Neuronal stem cell (in vitro differentiated cells): ENCODE measurements around the gene SIAE.

ENCODE experiments used
- DNase-seq: peaks from one replicate; pipeline ENCODE4 v3.0.0-alpha.2; 2013; ENCODE audit warnings: low spot score
- H2AFZ ChIP-seq: one replicate; pipeline ENCODE4 v1.6.1; 2013; ENCODE audit warnings: mild to moderate bottlenecking, low read length, inconsistent platforms
- H2AK5ac ChIP-seq: 2 replicates; pipeline ENCODE4 v1.6.1; 2013; ENCODE audit warnings: low read depth, mild to moderate bottlenecking, inconsistent platforms, low read length, moderate library complexity, mixed read lengths
- H2BK120ac ChIP-seq: 2 replicates; pipeline ENCODE4 v1.6.1; 2013; ENCODE audit warnings: low read depth, mild to moderate bottlenecking, inconsistent platforms, low read length, moderate library complexity, mixed read lengths
- H2BK12ac ChIP-seq: one replicate; pipeline ENCODE4 v1.6.1; 2013; ENCODE audit warnings: low read length, inconsistent platforms
- H2BK15ac ChIP-seq: 2 replicates; pipeline ENCODE4 v1.6.1; 2013; ENCODE audit warnings: mild to moderate bottlenecking, low read length, inconsistent platforms, mixed read lengths
- H2BK5ac ChIP-seq: one replicate; pipeline ENCODE4 v1.6.1; 2013; ENCODE audit warnings: inconsistent platforms, mild to moderate bottlenecking, low read length, moderate library complexity
- H3K14ac ChIP-seq: one replicate; pipeline ENCODE4 v1.6.1; 2013; ENCODE audit warnings: low read length, inconsistent platforms
- H3K18ac ChIP-seq: 2 replicates; pipeline ENCODE4 v1.6.1; 2013; ENCODE audit warnings: low read length, inconsistent platforms
- H3K23ac ChIP-seq: 2 replicates; pipeline ENCODE4 v1.6.1; 2013; ENCODE audit warnings: low read depth, mild to moderate bottlenecking, mixed read lengths, low read length, inconsistent platforms; ENCODE audit not compliant: poor library complexity
- H3K27ac ChIP-seq: replicated peaks from 3 replicates; pipeline ENCODE4 v1.5.1; 2013; ENCODE audit warnings: low read length, inconsistent platforms
- H3K27me3 ChIP-seq, 3 experiments: 2 replicates each; pipeline ENCODE4 v1.6.1; 2013; ENCODE audit warnings: low read length in 3 of 3, mild to moderate bottlenecking in 2 of 3, inconsistent platforms in 1 of 3, low read depth in 1 of 3, mixed read lengths in 1 of 3, moderate library complexity in 1 of 3; ENCODE audit not compliant: control insufficient read depth in 3 of 3, insufficient read depth in 3 of 3
- H3K36me3 ChIP-seq, 2 donors: replicated peaks in 1 of 2; 2 replicates each; pipeline ENCODE4 v1.6.1; 2013; ENCODE audit warnings: low read length in 2 of 2; ENCODE audit not compliant: control insufficient read depth in 2 of 2, insufficient read depth in 2 of 2
- H3K4ac ChIP-seq: 2 replicates; pipeline ENCODE4 v1.6.1; 2013; ENCODE audit warnings: inconsistent platforms, mild to moderate bottlenecking, low read length, moderate library complexity
- H3K4me1 ChIP-seq, 2 donors: 1 replicate in 1 of 2; 2 replicates in 1 of 2; pipeline ENCODE4 v1.6.1; 2013; ENCODE audit warnings: low read length in 2 of 2, low read depth in 1 of 2; ENCODE audit not compliant: control insufficient read depth in 2 of 2, insufficient read depth in 1 of 2
- H3K4me2 ChIP-seq: one replicate; pipeline ENCODE4 v1.6.1; 2013; ENCODE audit warnings: mild to moderate bottlenecking, low read length, inconsistent platforms; ENCODE audit not compliant: insufficient read depth, poor library complexity, severe bottlenecking
- H3K4me3 ChIP-seq, 2 donors: 2 replicates each; pipeline ENCODE4 v1.5.1; 2013; ENCODE audit warnings: low read length in 2 of 2, mild to moderate bottlenecking in 2 of 2, inconsistent platforms in 1 of 2, moderate library complexity in 1 of 2
- H3K79me1 ChIP-seq: one replicate; pipeline ENCODE4 v1.6.1; 2013; ENCODE audit warnings: low read depth, mild to moderate bottlenecking, inconsistent platforms, low read length, moderate library complexity
- H3K9ac ChIP-seq: one replicate; pipeline ENCODE4 v1.6.1; 2013; ENCODE audit warnings: mild to moderate bottlenecking, low read depth, low read length, inconsistent platforms; ENCODE audit not compliant: poor library complexity
- H3K9me3 ChIP-seq, 2 donors: replicated peaks in 1 of 2; 2 replicates each; pipeline versions ENCODE3 to v1.6.1; 2013; ENCODE audit warnings: low read length in 2 of 2, mild to moderate bottlenecking in 2 of 2, inconsistent platforms in 1 of 2, low read depth in 1 of 2, mixed read lengths in 1 of 2, moderate library complexity in 1 of 2; ENCODE audit not compliant: control insufficient read depth in 2 of 2, insufficient read depth in 1 of 2
- H4K8ac ChIP-seq: one replicate; pipeline ENCODE4 v1.6.1; 2013; ENCODE audit warnings: low read depth, mild to moderate bottlenecking, inconsistent platforms, low read length, moderate library complexity
- H4K91ac ChIP-seq: one replicate; pipeline ENCODE4 v1.6.1; 2013; ENCODE audit warnings: low read length, low read depth, mild to moderate bottlenecking, inconsistent platforms; ENCODE audit not compliant: poor library complexity
- WGBS, 2 donors: extraction: QIAGEN DNeasy Blood & Tissue Kit; methylation state at CpG; one replicate each; pipeline ENCODE4 v1.1.7; 2013; ENCODE audit warnings: missing lambda C conversion rate in 2 of 2, mixed read lengths in 1 of 2; ENCODE audit not compliant: insufficient read length in 2 of 2, insufficient replicate concordance in 1 of 2; ENCODE audit errors: extremely low coverage in 2 of 2; 5-methylcytosine and 5-hydroxymethylcytosine counted together

SIAE gene

DNA sequence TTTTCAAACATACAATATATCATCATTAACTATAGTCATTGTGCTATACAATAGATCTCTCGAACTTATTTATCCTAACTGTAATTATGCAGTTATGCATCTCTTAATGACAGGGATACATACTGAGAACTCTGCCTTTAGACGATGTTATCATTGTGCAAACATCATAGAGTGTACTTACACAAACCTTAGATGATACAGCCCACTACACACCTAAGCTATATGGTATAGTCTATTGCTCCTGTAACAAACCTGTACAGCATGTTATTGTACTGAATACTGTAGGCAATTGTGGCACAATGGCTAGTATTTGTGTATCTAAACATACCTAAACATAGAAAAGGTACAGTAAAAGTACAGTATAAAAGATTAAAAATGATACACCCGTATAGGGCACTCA, 38.9 kb upstream of the SIAE start:
- no peak overlapping the region for H3K4ac ChIP-seq
- H3K4me1 ChIP-seq, result peaks cover 0 to under 1% of the 10 kb centered on the region in 2 donors
- no peak overlapping the region for H2AFZ ChIP-seq
- no peak overlapping the region for H2AK5ac ChIP-seq
- no peak overlapping the region for H3K18ac ChIP-seq
- no peak overlapping the region for H3K23ac ChIP-seq
- H3K27ac ChIP-seq, result no peak overlapping the region
- no peak overlapping the region for H4K8ac ChIP-seq
- peaks cover 3 to 4% of the 10 kb centered on the region in 2 donors for H3K9me3 ChIP-seq
- H3K79me1 ChIP-seq, result no peaks in the 10 kb centered on the region
- no peak overlapping the region for H3K9ac ChIP-seq
- no peak overlapping the region for H2BK120ac ChIP-seq
- peaks cover 0 to 16% (median 4%) of the 10 kb centered on the region in 3 experiments for H3K27me3 ChIP-seq
- H2BK12ac ChIP-seq, result no peak overlapping the region
- no peaks in the 10 kb centered on the region for H3K36me3 ChIP-seq
- H2BK5ac ChIP-seq, result no peak overlapping the region
- H3K4me2 ChIP-seq, result no peak overlapping the region
- H2BK15ac ChIP-seq, result no peak overlapping the region
- H3K4me3 ChIP-seq, result no peak overlapping the region
- H4K91ac ChIP-seq, result no peak overlapping the region
- DNase-seq, result no peak
- no CpG with 5 or more reads among the region's 3 CpGs for WGBS, 2 donors
- no peak overlapping the region for H3K14ac ChIP-seq

- Histone ChIP-seq H2AK5ac (no peak overlapping the region), H2BK120ac (no peak overlapping the region), H3K4me1 (no peaks in the 10 kb centered on the region), H3K27ac (no peak overlapping the region), H3K18ac (no peak overlapping the region), H4K8ac (no peak overlapping the region), H2BK12ac (no peak overlapping the region), H3K14ac (no peak overlapping the region), H3K9ac (no peak overlapping the region), H3K79me1 (no peaks in the 10 kb centered on the region), H2BK15ac (no peak overlapping the region), H3K4me2 (no peak overlapping the region), H3K9me3 (peaks cover 3 to 4% of the 10 kb centered on the region in 2 donors), H3K4me3 (peak overlapping the region in 1 of 2 donors; percentile 7), H2AFZ (peak overlapping the region; percentile 47), H4K91ac (no peak overlapping the region), H3K27me3 (no peaks in the 10 kb centered on the region), H3K36me3 (no peaks in the 10 kb centered on the region), H3K4ac (no peak overlapping the region), H2BK5ac (no peak overlapping the region), H3K23ac (no peak overlapping the region)
- no CpG with 5 or more reads among the region's 4 CpGs for WGBS, 2 donors
- no peak for DNase-seq
Observed at GRCh38 chr11:124707829-124708228, 34.3 kb upstream of the SIAE start.

DNA sequence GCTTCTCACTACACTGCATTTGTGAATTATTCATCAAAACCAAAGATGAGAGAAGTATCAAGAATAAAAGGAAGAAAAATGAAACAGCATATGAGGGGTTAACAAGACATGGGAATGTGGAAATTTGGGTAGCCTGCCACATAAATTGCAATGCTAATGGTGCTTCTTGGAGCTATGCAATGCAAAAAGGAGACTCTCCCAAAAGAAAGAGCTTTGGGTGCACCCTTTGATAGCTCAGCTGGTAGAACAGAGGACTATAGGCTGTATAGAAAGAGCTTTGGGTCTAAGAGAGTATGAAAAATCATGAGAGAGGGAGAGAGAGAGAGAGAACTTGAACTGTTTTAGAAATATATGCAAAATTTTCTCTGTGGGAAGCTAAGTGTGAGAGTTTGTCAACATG, 26.5 kb upstream of the SIAE start:
- no peaks in the 10 kb centered on the region for H3K4me1 ChIP-seq
- H3K14ac ChIP-seq, result no peak overlapping the region
- no peak overlapping the region for H3K9ac ChIP-seq
- H3K4me2 ChIP-seq, result no peak overlapping the region
- no peak overlapping the region for H2BK12ac ChIP-seq
- no peak overlapping the region for H2BK120ac ChIP-seq
- H3K27me3 ChIP-seq, result no peaks in the 10 kb centered on the region
- H3K79me1 ChIP-seq, result no peaks in the 10 kb centered on the region
- peaks cover 0 to 4% of the 10 kb centered on the region in 2 donors for H3K9me3 ChIP-seq
- no peak overlapping the region for H2BK15ac ChIP-seq
- no peak overlapping the region for H3K18ac ChIP-seq
- H3K27ac ChIP-seq, result no peak overlapping the region
- H2BK5ac ChIP-seq, result no peak overlapping the region
- H2AFZ ChIP-seq, result no peak overlapping the region
- no peak overlapping the region for H3K23ac ChIP-seq
- no peak overlapping the region for H2AK5ac ChIP-seq
- DNase-seq, result no peak
- H4K91ac ChIP-seq, result no peak overlapping the region
- H3K36me3 ChIP-seq, result peaks cover 0 to 5% of the 10 kb centered on the region in 2 donors
- H4K8ac ChIP-seq, result no peak overlapping the region
- H3K4ac ChIP-seq, result no peak overlapping the region
- no peak overlapping the region for H3K4me3 ChIP-seq

DNA sequence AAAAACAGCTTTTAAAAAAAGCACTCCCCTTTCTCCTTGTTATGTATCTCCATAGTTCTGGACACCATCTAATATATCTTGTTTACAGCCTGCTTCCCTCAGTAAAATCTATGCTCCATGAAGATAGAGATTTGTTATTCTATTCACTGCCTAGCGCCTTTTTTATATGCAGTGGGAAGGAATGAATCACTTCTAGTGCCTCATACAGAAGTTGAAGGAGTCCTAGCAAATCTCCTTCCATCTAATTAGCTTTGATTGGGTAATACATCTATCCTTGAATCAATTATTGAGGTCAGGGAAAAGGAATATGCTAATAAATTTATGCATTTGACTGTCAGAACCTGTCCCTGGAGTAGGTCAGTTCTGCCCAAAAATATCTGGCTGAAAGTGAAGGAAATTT, 26.0 kb upstream of the SIAE start:
- Histone ChIP-seq H2BK5ac (no peak overlapping the region), H2AK5ac (no peak overlapping the region), H3K36me3 (peaks cover 0 to 5% of the 10 kb centered on the region in 2 donors), H3K18ac (no peak overlapping the region), H3K9ac (no peak overlapping the region), H3K4ac (no peak overlapping the region), H4K8ac (no peak overlapping the region), H2AFZ (no peak overlapping the region), H2BK15ac (no peak overlapping the region), H3K23ac (no peak overlapping the region), H2BK12ac (no peak overlapping the region), H3K27me3 (no peaks in the 10 kb centered on the region), H3K79me1 (no peaks in the 10 kb centered on the region), H2BK120ac (no peak overlapping the region), H3K14ac (no peak overlapping the region), H3K4me3 (no peak overlapping the region), H3K4me1 (no peaks in the 10 kb centered on the region), H3K9me3 (peaks cover 0 to 4% of the 10 kb centered on the region in 2 donors), H3K4me2 (no peak overlapping the region), H4K91ac (no peak overlapping the region), H3K27ac (no peak overlapping the region)
- no CpG with 5 or more reads among the region's 1 CpG for WGBS, 2 donors
- DNase-seq, result no peak
